CMK (cell line): ENCODE results near the gene ITGAV.

Experiments used
- DNase-seq: peaks from one replicate; pipeline ENCODE4 v3.0.0-alpha.2; 2010; ENCODE audit warnings: low read depth

The ITGAV gene

GRCh38 chr2:186670831-186671230, 81.0 kb downstream of the ITGAV start:
- DNase-seq, result no peak

GRCh38 chr2:186675380-186675779, 85.5 kb downstream of the ITGAV start:
- no peak for DNase-seq

- DNase-seq, result no peak
Measured at GRCh38 chr2:186683341-186683740, 93.5 kb downstream of the ITGAV start.

- DNase-seq, result no peak
Measured at GRCh38 chr2:186687807-186688211, 98.0 kb downstream of the ITGAV start.

- no peak for DNase-seq
Measured at GRCh38 chr2:186688813-186689212, 99.0 kb downstream of the ITGAV start.

GRCh38 chr2:186690786-186691185, 100.9 kb downstream of the ITGAV start:
- no peak for DNase-seq

- DNase-seq, result no peak
Measured at GRCh38 chr2:186691231-186691630, 101.4 kb downstream of the ITGAV start.

GRCh38 chr2:186691900-186692299, 102.0 kb downstream of the ITGAV start:
- no peak for DNase-seq

- DNase-seq, result no peak
Measured at GRCh38 chr2:186693446-186693832, 103.6 kb downstream of the ITGAV start.

GRCh38 chr2:186695081-186695756, 105.4 kb downstream of the ITGAV start:
- no peak for DNase-seq

- no peak for DNase-seq
Measured at GRCh38 chr2:186696290-186696689, 106.4 kb downstream of the ITGAV start.

GRCh38 chr2:186696804-186697203, 106.9 kb downstream of the ITGAV start:
- DNase-seq, result no peak

GRCh38 chr2:186697536-186697935, 107.7 kb downstream of the ITGAV start:
- DNase-seq, result no peak

- DNase-seq, result no peak
Measured at GRCh38 chr2:186699742-186700141, 109.9 kb downstream of the ITGAV start.

- DNase-seq, result no peak
Measured at GRCh38 chr2:186702006-186702405, 112.2 kb downstream of the ITGAV start.

GRCh38 chr2:186702501-186702900, 112.6 kb downstream of the ITGAV start:
- DNase-seq, result no peak

- DNase-seq, result no peak
Measured at GRCh38 chr2:186704897-186705296, 115.0 kb downstream of the ITGAV start.

GRCh38 chr2:186709529-186710450, 119.9 kb downstream of the ITGAV start:
- no peak for DNase-seq

- no peak for DNase-seq
Measured at GRCh38 chr2:186713691-186714090, 123.8 kb downstream of the ITGAV start.

- DNase-seq, result no peak
Measured at GRCh38 chr2:186714611-186715010, 124.8 kb downstream of the ITGAV start.

GRCh38 chr2:186716004-186716403, 126.1 kb downstream of the ITGAV start:
- DNase-seq, result no peak

- DNase-seq, result no peak
Measured at GRCh38 chr2:186716899-186717298, 127.0 kb downstream of the ITGAV start.

GRCh38 chr2:186717320-186718007, 127.6 kb downstream of the ITGAV start:
- no peak for DNase-seq
